PC-3 (cell line): ENCODE measurements around the gene ATN1. TPM values are rescaled to one million over a fixed set of nuclear protein-coding genes. Genes with fewer than 3 reads are reported as not detected.
"Not testable (repeated sequence)": the region's sequence is repeated elsewhere in the genome, so short reads cannot be mapped to it uniquely, and the experiment has no call there.

Source experiments
- ATAC-seq: fragments of 200-7000 bp; cut with Tn5 transposase; 2 replicates; pipeline ENCODE4 v1.9.1; 2020; ENCODE audit warnings: mild to moderate bottlenecking, moderate library complexity
- Bru-seq: library from RNA; stranded (reverse); fragments of 400-500 nt; gene quantifications from one replicate; lab custom pipeline; 2021; lab: Mats Ljungman, UMichigan
- BruChase-seq, 2 experiments: library from RNA; stranded (reverse); fragments of 400-500 nt; gene quantifications; one replicate each; lab custom pipeline; 2021; lab: Mats Ljungman, UMichigan
- BruUV-seq: library from RNA; stranded (reverse); fragments of 400-500 nt; replicated peaks from 2 replicates; lab custom pipeline; 2021; lab: Mats Ljungman, UMichigan
- CTCF ChIA-PET: fragments of 300-600 bp; sonication (Branson Sonifier 250); formaldehyde crosslinking; loops from one replicate; lab custom pipeline; 2022; ENCODE audit warnings: antibody characterized with exemption; lab: Charles Lee
- POLR2A ChIA-PET: fragments of 300-600 bp; sonication (Branson Sonifier 250); formaldehyde crosslinking; loops from one replicate; lab custom pipeline; 2022; ENCODE audit warnings: antibody characterized with exemption; ENCODE audit not compliant: unreplicated experiment; lab: Charles Lee
- DNase-seq: peaks from one replicate; pipeline ENCODE4 v3.0.0-alpha.2; 2015
- H2AFZ ChIP-seq: fragments of 300-600 bp; sonication (generic); 2 replicates; pipeline ENCODE4 v1.6.0; 2016; ENCODE audit warnings: antibody characterized with exemption, low read length
- H3F3A ChIP-seq: fragments of 300-600 bp; sonication (generic); one replicate; pipeline ENCODE4 v1.6.0; 2017; ENCODE audit warnings: antibody characterized with exemption, low read length, control low read depth, mild to moderate bottlenecking; ENCODE audit not compliant: unreplicated experiment
- H3K27ac ChIP-seq: fragments of 300-600 bp; sonication (generic); 2 replicates; pipeline ENCODE4 v1.5.1; 2016; ENCODE audit warnings: mild to moderate bottlenecking, low read length
- H3K27me3 ChIP-seq: fragments of 300-600 bp; sonication (generic); 2 replicates; pipeline ENCODE4 v1.6.1; 2016; ENCODE audit warnings: low read length, mixed read lengths
- H3K36me3 ChIP-seq: fragments of 300-600 bp; sonication (generic); 2 replicates; pipeline ENCODE4 v1.6.1; 2016; ENCODE audit warnings: low read depth, mixed run types, low read length, mixed read lengths
- H3K4me1 ChIP-seq: fragments of 300-600 bp; sonication (generic); 2 replicates; pipeline ENCODE4 v1.5.1; 2016; ENCODE audit warnings: low read length; ENCODE audit not compliant: insufficient read depth
- H3K4me2 ChIP-seq: fragments of 300-600 bp; sonication (generic); 2 replicates; pipeline ENCODE4 v1.6.0; 2016; ENCODE audit warnings: low read length
- H3K4me3 ChIP-seq: fragments of 300-600 bp; sonication (generic); 2 replicates; pipeline ENCODE4 v1.5.1; 2016; ENCODE audit warnings: mild to moderate bottlenecking, low read length, mixed read lengths
- H3K79me2 ChIP-seq: fragments of 300-600 bp; sonication (generic); 2 replicates; pipeline ENCODE4 v1.6.1; 2017; ENCODE audit warnings: low read length, mixed read lengths
- H3K9ac ChIP-seq: fragments of 300-600 bp; sonication (generic); 2 replicates; pipeline ENCODE4 v1.6.0; 2016; ENCODE audit warnings: mild to moderate bottlenecking, low read length
- H3K9me2 ChIP-seq: fragments of 300-600 bp; sonication (generic); replicated peaks from 2 replicates; pipeline ENCODE4 v1.6.1; 2016; ENCODE audit warnings: mixed run types, low read length, mixed read lengths
- H3K9me3 ChIP-seq: fragments of 300-600 bp; sonication (generic); 2 replicates; pipeline ENCODE4 v1.6.1; 2016; ENCODE audit warnings: low read length, mixed read lengths
- H4K20me1 ChIP-seq: fragments of 300-600 bp; sonication (generic); 2 replicates; pipeline ENCODE4 v1.6.1; 2016; ENCODE audit warnings: low read length, mixed read lengths
- EZH2 ChIP-seq: fragments of 300-600 bp; sonication (generic); IDR thresholded peaks from one replicate; pipeline ENCODE4 v1.6.1; 2017; ENCODE audit warnings: antibody characterized with exemption, mild to moderate bottlenecking, low read length; ENCODE audit not compliant: unreplicated experiment
- EZH2phosphoT487 ChIP-seq: fragments of 300-600 bp; sonication (generic); IDR thresholded peaks from 2 replicates; pipeline ENCODE4 v1.6.1; 2018; ENCODE audit warnings: mild to moderate bottlenecking, antibody characterized with exemption, low read length, borderline replicate concordance
- intact Hi-C: fragments of 100-400 bp; cut with micrococcal nuclease; formaldehyde crosslinking; loops from 2 replicates; pipeline ENCODE4 v1.9.0; 2023
- long read RNA-seq: library from polyadenylated mRNA; unstranded; transcript quantifications from one replicate; pipeline ENCODE4 v2.0.0, GENCODE V29; 2021; ENCODE audit not compliant: unreplicated experiment
- total RNA-seq: library from RNA; depleted of rRNA; stranded (reverse); fragments of >200 nt; gene quantifications from 2 replicates; pipeline ENCODE4 v1.2.3, GENCODE V29; 2014; rRNA removed
- TF ChIP-seq, protein P1 (sequence below): fragments of 300-600 bp; sonication (generic); conservative IDR thresholded peaks from 2 replicates; pipeline ENCODE4 v1.5.1; 2017; ENCODE audit warnings: antibody characterized with exemption, low read depth, mild to moderate bottlenecking, low read length

The ATN1 gene
- total RNA-seq (11.6 and 41.5 TPM in 2 replicates), Bru-seq, nascent RNA (percentile 78 among the genes with signal in this experiment), BruChase-seq, experiment 1, labeled RNA remaining after a 6-hour chase (percentile 93 among the genes with signal in this experiment), BruChase-seq, experiment 2, labeled RNA remaining after a 2-hour chase (percentile 81 among the genes with signal in this experiment)
- long read RNA-seq, partial matches to known transcripts: 43 of 75 reads
- long read RNA-seq, other reads (novel, unspliced or antisense): 32 of 75 reads

DNA sequence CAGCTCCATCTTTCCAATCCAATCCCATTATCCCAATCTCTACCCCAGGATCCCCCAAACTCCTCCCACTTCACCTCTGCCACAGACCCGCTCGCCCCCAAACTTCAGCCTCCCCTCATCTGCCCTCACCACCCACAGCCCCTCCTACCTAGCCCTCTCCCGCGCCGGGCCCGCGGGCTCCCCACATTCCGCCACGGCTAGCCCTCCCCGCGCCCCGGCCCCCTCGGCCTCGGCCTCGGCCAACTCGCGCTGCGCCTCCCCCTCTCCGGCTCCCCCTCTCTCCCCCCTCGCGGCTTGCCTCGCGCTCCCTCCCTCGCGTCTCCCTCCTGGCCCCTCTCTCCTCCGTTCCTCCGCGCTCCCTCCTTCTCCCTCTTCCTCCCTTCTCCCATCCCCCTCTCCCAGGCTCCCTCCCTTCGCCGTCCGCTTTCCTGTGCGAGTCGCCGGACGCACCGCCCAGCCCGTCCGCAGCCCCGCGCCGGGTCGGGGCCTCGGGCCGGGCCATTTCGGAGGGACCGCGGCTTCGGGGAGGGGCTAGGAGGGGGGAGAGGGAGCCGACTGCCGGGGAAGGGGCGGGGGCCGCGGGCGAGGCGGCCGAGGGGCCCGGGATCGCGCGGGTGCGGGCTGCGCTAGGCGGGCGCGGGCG lies at the start of gene ATN1:
Gene ATN1, plus strand, starts transcription at position 581 of the 643 bp plus-strand sequence. CDS start 6,043 bp downstream, outside the sequence.
- Histone ChIP-seq H3K4me2 (peak within 1 kb of the TSS; percentile 95), H3K9me3 (no peaks in the 10 kb centered on the region), H3F3A (no peaks in the 10 kb centered on the region), H3K27me3 (no peaks in the 10 kb centered on the region), H3K9me2 (no peaks in the 10 kb centered on the region), H3K4me3 (peak within 1 kb of the TSS; percentile 93), H3K79me2 (peaks cover 50% of the 10 kb centered on the region), H3K36me3 (no peaks in the 10 kb centered on the region), H3K9ac (peak within 1 kb of the TSS; percentile 84), H3K27ac (no peak within 1 kb of the TSS), H4K20me1 (no peaks in the 10 kb centered on the region; the same call in 1 of the 2 replicates), H2AFZ (peak within 1 kb of the TSS; percentile 92), H3K4me1 (peaks cover 43% of the 10 kb centered on the region)
- CTCF ChIA-PET: interaction anchor here (0.7 kb wide), 1 partner anchor 37 kb away, joined by 4 read pairs; no protein-coding TSS in a partner anchor
- peak; percentile 53 for DNase-seq
- POLR2A ChIA-PET: no interaction called here
- ATAC-seq: peak; percentile 26
- TF ChIP-seq EZH2phosphoT487: no peak
- no peak for TF ChIP-seq EZH2
- TF ChIP-seq, protein P1, sequence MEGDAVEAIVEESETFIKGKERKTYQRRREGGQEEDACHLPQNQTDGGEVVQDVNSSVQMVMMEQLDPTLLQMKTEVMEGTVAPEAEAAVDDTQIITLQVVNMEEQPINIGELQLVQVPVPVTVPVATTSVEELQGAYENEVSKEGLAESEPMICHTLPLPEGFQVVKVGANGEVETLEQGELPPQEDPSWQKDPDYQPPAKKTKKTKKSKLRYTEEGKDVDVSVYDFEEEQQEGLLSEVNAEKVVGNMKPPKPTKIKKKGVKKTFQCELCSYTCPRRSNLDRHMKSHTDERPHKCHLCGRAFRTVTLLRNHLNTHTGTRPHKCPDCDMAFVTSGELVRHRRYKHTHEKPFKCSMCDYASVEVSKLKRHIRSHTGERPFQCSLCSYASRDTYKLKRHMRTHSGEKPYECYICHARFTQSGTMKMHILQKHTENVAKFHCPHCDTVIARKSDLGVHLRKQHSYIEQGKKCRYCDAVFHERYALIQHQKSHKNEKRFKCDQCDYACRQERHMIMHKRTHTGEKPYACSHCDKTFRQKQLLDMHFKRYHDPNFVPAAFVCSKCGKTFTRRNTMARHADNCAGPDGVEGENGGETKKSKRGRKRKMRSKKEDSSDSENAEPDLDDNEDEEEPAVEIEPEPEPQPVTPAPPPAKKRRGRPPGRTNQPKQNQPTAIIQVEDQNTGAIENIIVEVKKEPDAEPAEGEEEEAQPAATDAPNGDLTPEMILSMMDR: no peak
- BruUV-seq: no TSS peak
- intact Hi-C loops: loop anchor here (5.0 kb wide), 1 partner anchor 60 kb away; the partner anchor contains the start of gene TPI1

DNA sequence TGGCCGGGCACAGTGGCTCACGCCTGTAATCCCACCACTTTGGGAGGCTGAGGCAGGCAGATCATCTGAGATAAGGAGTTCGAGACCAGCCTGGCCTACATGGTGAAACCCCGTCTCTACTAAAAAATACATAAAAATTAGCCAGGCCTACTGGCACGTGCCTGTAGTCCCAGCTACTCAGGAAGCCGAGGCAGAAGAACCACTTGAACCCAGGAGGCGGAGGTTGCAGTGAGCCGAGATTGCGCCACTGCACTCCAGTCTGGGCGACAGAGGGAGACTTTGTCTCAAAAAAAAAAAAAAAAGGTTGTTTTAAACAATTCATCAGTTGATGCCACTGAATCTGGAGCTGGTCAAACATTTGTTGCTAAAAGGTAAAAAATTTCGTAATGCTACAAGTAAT lies 47.9 kb upstream of the ATN1 start:
- H3K4me1 ChIP-seq, H3K9ac ChIP-seq, H3K36me3 ChIP-seq, H4K20me1 ChIP-seq, H3K9me3 ChIP-seq, H3F3A ChIP-seq, H3K27me3 ChIP-seq, ATAC-seq, intact Hi-C loops, H2AFZ ChIP-seq, H3K9me2 ChIP-seq, H3K79me2 ChIP-seq, BruUV-seq, H3K27ac ChIP-seq, H3K4me3 ChIP-seq, DNase-seq, H3K4me2 ChIP-seq, CTCF ChIA-PET: not testable (repeated sequence)
- POLR2A ChIA-PET: interaction anchor here (0.6 kb wide), 1 partner anchor 64 kb away, joined by 17 read pairs; the partner anchor contains the start of gene RNU7-1

- Histone ChIP-seq H3K27ac (no peak overlapping the region), H3K9ac (no peak overlapping the region), H3K9me3 (no peaks in the 10 kb centered on the region), H3F3A (no peaks in the 10 kb centered on the region), H3K4me1 (peaks cover 5% of the 10 kb centered on the region; the same call in 1 of the 2 replicates), H3K27me3 (no peaks in the 10 kb centered on the region), H3K36me3 (no peaks in the 10 kb centered on the region), H3K4me3 (no peak overlapping the region), H3K79me2 (no peaks in the 10 kb centered on the region), H3K9me2 (no peaks in the 10 kb centered on the region), H4K20me1 (no peaks in the 10 kb centered on the region), H3K4me2 (no peak overlapping the region), H2AFZ (no peak overlapping the region)
- ChIA-PET POLR2A (no interaction called here), CTCF (no interaction called here)
- ATAC-seq (no peak), DNase-seq (no peak)
- no TSS peak for BruUV-seq
- intact Hi-C loops: no loop called here
- TF ChIP-seq, protein P1: no peak
- TF ChIP-seq EZH2phosphoT487 (no peak), EZH2 (no peak)
These were observed 44.5 kb upstream of the ATN1 start for GRCh38 chr12:6883252-6883651.
